Measurements from ENCODE around the gene ADORA1. TPM values are rescaled to one million over a fixed set of nuclear protein-coding genes. Genes with fewer than 3 reads are reported as not detected.

The ADORA1 gene
- polyA plus RNA-seq, 10 donors: 1.9 to 7.7 (median 4.5) TPM

DNA sequence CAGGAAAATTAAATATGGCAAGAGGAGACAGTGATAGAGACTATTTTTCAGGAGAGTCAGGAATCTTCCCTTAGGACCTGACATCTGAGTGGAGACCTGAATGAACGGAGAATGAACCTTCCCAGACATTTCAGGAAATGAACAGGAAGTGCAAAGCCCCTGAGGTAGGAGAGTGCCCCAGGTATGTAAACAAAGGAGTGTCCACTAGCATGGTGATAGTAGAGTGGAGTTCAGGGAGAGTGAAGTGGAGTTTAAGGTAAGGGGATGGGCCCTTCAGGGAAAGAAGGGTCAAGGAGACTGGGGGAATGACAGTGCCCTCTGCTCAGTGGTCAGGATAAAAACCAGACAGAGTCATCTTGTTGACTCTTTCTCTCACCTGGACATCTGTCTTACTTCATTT lies 28.8 kb downstream of the ADORA1 start:
- DNase-seq: no peak

DNA sequence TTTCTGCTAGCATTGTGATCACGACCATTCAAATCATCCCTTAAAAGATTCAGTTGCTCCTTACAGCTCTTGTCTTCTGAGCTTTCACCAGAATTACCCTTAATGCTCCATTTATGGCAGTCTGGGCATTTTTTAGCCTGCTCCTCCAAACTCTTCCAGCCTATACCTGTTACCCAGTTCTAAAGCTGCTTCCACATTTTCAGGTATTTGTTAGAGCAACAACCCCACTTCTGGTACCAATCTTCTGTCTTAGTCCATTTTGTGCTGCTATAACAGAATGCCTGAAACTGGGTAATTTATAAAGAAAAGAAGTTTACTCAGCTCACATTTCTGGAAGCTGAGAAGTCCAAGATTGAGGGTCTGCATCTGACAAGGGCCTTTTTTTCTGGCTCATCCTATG lies 30.9 kb downstream of the ADORA1 start:
- DNase-seq: no peak

DNA sequence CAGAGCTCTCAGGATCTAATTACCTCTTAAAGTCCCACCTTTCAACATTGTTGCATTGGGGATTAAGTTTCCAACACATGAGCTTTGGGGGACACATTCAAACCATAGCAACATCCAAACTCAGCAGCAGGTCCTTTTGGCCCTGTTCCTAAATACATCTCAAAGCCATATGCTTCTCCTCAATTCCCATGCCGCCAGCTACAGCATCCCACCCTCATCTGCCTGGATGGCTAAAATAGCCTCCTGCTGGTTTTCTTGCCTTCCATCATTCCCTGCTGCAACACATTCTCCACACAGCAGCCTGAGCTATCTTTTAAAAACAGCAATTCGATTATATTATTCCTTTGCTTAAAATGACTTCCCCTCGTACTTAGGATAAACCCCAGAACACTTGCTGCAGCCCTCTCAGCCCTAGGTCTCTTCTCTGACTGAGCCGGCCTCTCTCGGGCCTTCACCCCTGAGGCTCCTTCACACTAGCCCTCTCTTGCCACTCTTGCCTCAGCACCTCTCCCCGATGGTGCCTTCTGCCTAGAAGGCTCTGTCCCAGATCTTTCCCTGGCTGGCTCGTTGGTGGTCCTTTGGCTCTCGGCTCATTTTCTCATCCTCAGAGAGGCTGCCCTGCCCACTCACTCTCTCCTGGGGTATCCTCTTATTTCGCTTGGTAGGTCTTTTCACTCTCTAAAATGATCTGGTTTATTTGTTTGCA lies 31.6 kb downstream of the ADORA1 start:
- DNase-seq: no peak

GRCh38 chr1:203159844-203160243 lies 32.3 kb downstream of the ADORA1 start:
- no peak for DNase-seq

DNA sequence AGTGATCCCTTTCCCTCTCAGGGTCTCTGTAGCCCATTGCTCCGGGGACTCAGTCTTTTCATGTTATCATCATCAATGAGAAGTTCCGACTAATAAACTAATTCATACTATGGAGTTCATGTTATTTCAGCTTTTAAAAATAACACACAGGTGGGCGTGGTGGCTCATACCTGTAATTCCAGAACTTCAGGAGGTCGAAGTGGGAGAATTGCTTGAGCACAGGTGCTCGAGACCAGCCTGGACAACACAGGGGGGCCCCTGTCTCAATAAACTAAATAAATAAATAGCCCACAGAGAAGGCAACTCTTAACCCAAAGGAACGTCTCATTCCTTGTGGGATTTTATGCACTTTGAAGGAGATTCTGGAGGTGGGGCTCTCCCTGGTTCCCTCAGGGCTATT lies 33.6 kb downstream of the ADORA1 start:
- DNase-seq: no peak

DNA sequence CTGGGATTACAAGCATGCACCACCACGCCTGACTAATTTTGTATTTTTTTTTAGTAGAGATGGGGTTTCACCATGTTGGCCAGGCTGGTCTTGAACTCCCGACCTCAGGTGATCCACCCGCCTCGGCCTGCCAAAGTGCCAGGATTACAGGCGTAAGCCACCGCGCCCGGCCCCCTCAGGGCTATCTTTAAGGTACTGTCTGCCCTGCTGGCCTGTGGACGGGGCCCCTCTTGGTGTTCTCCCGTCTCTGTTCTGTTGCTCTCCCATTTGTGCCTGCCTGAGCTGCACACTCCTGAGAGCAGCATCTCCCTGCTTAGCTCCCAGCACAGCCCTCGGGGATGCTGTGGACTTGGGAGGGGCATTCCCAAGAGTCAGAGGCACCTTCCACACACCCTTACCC lies 34.2 kb downstream of the ADORA1 start:
- no peak for DNase-seq

- DNase-seq: no peak
These were observed 34.9 kb downstream of the ADORA1 start for GRCh38 chr1:203162403-203162802.

- no peak for DNase-seq
These were observed 36.5 kb downstream of the ADORA1 start for GRCh38 chr1:203163891-203164635.

DNA sequence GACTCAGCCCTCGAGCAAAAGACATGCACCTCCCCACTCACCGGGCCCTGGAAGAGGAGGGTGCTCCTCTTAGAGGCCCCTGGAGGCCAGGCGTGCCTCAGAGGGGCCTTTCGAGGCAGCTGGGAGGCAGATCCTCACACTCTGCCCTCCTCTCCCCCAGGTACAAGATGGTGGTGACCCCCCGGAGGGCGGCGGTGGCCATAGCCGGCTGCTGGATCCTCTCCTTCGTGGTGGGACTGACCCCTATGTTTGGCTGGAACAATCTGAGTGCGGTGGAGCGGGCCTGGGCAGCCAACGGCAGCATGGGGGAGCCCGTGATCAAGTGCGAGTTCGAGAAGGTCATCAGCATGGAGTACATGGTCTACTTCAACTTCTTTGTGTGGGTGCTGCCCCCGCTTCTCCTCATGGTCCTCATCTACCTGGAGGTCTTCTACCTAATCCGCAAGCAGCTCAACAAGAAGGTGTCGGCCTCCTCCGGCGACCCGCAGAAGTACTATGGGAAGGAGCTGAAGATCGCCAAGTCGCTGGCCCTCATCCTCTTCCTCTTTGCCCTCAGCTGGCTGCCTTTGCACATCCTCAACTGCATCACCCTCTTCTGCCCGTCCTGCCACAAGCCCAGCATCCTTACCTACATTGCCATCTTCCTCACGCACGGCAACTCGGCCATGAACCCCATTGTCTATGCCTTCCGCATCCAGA lies 37.7 kb downstream of the ADORA1 start:
- DNase-seq: no peak

GRCh38 chr1:203165800-203166161 lies 38.3 kb downstream of the ADORA1 start:
- DNase-seq: no peak

- no peak for DNase-seq
These were observed 38.8 kb downstream of the ADORA1 start for GRCh38 chr1:203166192-203166940.

GRCh38 chr1:203167026-203167912 lies 39.7 kb downstream of the ADORA1 start:
- DNase-seq: no peak

DNA sequence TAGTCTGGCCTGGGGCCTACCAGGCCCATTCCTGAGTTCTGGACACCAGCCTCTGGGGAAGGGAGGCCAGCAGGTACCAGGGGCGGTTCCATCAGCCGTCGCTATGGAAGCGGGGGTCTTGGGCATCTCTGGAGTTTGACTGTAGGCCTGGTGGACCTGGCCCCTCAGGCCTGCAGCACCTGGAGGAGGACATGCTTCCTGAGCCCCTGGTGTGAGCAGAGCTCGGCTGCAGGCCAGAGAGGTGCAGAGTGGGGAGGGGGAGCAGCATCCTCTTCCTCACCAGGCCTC lies 40.3 kb downstream of the ADORA1 start:
- no peak for DNase-seq

DNA sequence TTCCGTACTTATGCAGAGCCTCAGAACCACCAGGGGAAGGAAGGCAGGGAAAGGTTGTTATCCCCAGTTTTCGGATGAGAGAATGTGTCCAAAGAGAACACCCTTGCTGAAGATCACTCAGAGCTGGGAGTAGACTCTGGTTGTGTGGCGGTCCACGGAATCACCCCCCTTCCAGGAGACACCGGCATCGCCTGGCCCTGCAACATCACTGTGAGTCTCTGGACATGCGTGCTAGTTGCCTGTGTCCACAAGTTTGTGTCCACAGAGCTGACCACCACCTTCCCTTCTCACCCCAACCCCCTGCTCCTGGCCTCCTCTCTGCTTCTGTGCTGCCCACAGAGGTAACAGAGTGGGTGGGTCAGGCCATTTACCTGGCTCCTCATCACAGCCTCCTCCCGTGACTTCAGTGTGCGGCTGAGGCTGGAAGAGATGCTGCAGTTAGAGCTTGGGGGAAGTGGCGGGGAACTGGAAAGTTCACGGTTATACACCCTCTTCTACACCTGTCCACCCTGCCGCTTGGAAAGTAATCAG lies 40.8 kb downstream of the ADORA1 start:
- no peak for DNase-seq

DNA sequence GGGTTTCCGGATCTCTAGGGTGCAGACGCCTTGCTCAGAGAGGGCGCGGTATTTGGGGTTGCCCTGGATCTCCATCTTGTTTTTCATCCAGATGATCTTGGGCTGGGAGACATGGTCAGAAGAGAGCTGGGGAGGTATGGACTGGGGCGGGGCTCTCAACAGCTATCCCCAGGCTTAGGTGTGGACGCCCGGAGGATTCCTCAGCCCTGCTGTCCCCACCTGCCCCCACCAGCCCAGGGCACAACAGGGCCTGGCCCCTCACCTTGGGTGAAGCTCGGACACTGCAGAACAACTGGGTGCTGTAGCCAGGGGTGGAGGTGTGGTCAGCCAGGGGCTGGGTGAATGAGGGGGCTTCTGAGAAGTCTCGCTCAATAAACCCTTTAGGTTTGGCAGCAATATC lies 41.5 kb downstream of the ADORA1 start:
- no peak for DNase-seq

DNA sequence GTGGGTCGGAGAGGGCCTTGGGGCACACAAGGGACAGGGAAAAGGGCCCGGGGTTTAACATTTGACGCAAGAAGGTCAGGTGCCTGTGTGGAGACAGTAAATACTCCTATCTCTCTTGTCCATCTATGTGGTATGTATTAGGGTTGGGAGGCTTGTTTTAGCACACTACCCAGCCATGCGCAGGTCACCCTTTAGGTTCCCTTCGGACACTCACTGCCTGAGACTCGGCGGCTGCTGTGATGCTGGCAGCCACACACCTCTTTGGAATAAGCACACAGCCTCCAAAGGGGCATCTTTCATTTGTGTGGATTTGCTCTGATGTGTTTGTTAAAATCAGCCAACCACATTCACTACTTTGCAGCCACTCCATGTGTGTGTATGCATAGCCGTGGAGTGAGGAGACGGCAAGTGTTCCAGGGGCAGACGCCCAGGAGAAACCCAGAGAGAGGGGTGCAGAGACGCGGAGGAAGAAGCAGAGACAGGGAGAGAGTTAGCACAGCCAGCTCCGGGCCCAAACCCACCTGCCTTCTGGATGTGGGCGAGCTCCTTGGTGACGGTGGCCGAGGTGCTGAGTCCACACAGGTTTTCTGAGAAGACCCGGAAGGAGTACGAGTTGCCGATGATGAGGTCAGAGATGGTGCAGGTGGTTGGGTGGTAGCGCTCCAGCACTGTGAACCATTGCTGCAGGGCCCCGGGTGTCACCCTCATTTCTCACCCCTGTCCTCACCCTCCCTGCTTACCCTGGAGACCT lies 42.4 kb downstream of the ADORA1 start:
- no peak for DNase-seq

DNA sequence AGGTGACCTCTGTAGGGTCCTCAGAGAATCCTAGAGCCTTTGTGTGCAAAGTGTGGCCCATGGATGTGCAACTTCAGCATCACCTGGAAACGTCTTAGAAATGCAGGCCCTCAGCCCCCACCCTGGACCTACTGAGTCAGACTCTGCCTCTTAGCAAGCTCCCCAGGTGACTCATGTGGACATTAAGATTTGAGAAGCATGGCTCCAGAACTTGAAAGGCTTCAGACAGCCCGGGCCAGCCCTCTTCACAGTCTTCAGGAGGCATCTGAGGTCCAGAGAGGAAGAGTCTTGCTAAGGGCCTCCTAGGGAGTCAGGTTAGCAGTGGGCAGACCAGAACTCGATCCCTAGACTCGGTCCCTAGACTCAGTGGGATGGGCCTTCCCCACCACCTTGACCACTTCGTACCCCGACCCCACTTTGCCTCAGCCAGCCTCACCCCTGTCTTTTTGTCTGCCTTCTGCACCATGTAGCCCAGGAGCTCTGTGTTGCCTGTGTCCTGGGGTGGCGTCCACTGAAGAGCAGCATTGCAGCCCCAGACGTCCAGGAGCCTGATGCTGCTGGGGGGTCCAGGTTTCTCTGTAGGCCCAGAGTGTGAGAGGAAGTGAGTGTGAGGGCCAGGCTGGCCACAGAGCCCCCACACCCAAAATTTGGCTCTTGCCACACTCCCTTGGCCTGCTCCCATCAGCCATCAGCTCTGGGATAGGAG lies 43.3 kb downstream of the ADORA1 start:
- DNase-seq: no peak

- no peak for DNase-seq
These were observed 44.0 kb downstream of the ADORA1 start for GRCh38 chr1:203171341-203172183.

Measured in muscle of back (tissue), 11 donors.